Measurements from ENCODE around the gene RGS21. TPM values are rescaled to one million over a fixed set of nuclear protein-coding genes. Genes with fewer than 3 reads are reported as not detected.

Gene RGS21, protein sequence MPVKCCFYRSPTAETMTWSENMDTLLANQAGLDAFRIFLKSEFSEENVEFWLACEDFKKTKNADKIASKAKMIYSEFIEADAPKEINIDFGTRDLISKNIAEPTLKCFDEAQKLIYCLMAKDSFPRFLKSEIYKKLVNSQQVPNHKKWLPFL
- total RNA-seq, result not detected

GRCh38 chr1:192316942-192317450 is at the start of gene RGS21:
Gene RGS21, plus strand, starts transcription at chr1:192316992. Its CDS starts 26,045 bp downstream, at chr1:192343037.
- intact Hi-C loops (cut with DNase I), result no loop called here
- Histone ChIP-seq H3K36me3 (no peaks in the 10 kb centered on the region), H3K27ac (no peak within 1 kb of the TSS), H3K9me3 (no peaks in the 10 kb centered on the region), H3K27me3 (no peaks in the 10 kb centered on the region), H3K4me1 (no peaks in the 10 kb centered on the region), H3K4me3 (no peak within 1 kb of the TSS)
- TF ChIP-seq POLR2A (IDR thresholded peaks at IDR 0.05), result no peak
- no peak for TF ChIP-seq CTCF (IDR thresholded peaks at IDR 0.05)
- DNase-seq, result no peak
- WGBS, 2 donors, result 12 to 16% methylated on average over 2 of the region's 2 CpGs

DNA sequence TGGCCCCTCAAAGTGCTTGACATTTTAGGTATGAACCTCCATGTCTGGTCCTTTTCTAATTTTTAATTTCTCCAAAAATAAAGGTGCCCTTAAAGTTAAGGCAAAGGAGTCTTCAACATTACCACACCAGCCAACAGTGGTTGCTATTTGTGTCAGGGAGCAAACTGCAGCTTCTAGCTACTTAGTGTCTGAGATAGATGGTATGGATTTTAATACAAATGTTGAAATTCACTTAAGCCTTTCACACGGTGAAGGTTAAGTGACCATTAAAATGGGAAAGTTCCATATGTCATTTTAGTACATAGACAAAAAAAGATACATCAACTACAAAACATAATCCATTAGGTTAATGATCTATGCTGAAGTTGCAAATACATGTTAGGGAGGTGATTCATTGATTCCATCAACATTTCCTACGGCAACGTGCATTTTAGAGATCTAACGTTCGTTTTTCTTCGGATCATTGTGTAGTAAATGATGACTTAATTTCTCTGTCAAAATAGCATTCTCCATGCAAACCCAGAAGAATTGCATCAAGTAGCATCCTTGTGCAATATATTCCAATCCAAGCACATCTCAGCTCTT is 48.2 kb upstream of the RGS21 start:
- no peaks in the 10 kb centered on the region for H3K27me3 ChIP-seq
- no peak for DNase-seq
- no peaks in the 10 kb centered on the region for H3K36me3 ChIP-seq
- H3K4me3 ChIP-seq, result no peak overlapping the region
- TF ChIP-seq CTCF (IDR thresholded peaks at IDR 0.05) (no peak), POLR2A (IDR thresholded peaks at IDR 0.05) (no peak)
- WGBS, 2 donors, result 88 to 89% methylated on average over 6 of the region's 6 CpGs
- H3K4me1 ChIP-seq, result no peaks in the 10 kb centered on the region
- intact Hi-C loops (cut with DNase I), result no loop called here
- H3K9me3 ChIP-seq, result no peaks in the 10 kb centered on the region
- H3K27ac ChIP-seq, result no peak overlapping the region

DNA sequence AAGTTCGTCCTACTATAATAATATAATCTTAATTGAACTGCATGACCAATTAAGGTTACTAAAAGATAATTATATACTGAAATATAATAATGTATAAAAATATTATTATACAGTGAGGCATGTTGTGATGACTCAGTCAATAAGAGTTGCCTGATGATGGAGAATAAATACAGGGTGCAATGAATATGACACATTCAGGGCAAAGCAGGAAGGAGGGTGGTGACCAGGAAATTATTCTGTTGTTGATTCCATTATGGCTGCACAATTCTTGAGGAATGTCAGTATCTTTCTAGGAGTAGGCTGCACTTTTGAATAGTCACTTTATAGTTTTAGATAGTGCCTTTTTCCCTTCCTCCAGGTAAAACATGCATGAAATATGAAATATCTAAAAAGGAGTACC is 46.4 kb upstream of the RGS21 start:
- H3K27me3 ChIP-seq, result no peaks in the 10 kb centered on the region
- 71 to 74% methylated on average over 1 of the region's 1 CpG for WGBS, 2 donors
- intact Hi-C loops (cut with DNase I), result no loop called here
- no peaks in the 10 kb centered on the region for H3K4me1 ChIP-seq
- no peak overlapping the region for H3K4me3 ChIP-seq
- no peak for DNase-seq
- no peaks in the 10 kb centered on the region for H3K36me3 ChIP-seq
- no peak overlapping the region for H3K27ac ChIP-seq
- TF ChIP-seq POLR2A (IDR thresholded peaks at IDR 0.05) (no peak), CTCF (IDR thresholded peaks at IDR 0.05) (no peak)
- H3K9me3 ChIP-seq, result no peaks in the 10 kb centered on the region

DNA sequence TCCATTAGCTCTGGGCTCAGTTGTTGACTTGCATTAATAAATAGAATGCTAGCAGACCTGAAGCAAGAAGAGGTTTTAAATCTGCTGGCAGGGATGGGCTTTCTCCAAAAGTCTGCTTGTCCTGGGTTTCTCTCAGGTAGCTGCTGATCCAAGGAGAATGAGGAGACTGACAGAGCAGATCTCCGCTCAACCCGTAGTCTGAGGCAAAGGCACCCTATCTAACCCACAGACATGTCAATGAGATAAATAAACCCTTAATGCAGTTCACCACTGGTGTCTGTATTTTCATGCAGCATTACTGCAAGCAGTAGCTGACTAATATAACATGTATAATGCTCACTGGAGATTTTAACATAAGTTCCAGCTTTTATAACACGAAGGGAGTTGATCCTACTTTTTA is 44.1 kb upstream of the RGS21 start:
- no peaks in the 10 kb centered on the region for H3K27me3 ChIP-seq
- TF ChIP-seq CTCF (IDR thresholded peaks at IDR 0.05) (no peak), POLR2A (IDR thresholded peaks at IDR 0.05) (no peak)
- no peak overlapping the region for H3K4me3 ChIP-seq
- no peak overlapping the region for H3K27ac ChIP-seq
- DNase-seq, result no peak
- intact Hi-C loops (cut with DNase I), result no loop called here
- WGBS, 2 donors, result 67 to 73% methylated on average over 3 of the region's 3 CpGs
- H3K4me1 ChIP-seq, result no peaks in the 10 kb centered on the region
- H3K36me3 ChIP-seq, result no peaks in the 10 kb centered on the region
- H3K9me3 ChIP-seq, result no peaks in the 10 kb centered on the region

- no peak overlapping the region for H3K4me3 ChIP-seq
- H3K27ac ChIP-seq, result no peak overlapping the region
- TF ChIP-seq CTCF (IDR thresholded peaks at IDR 0.05) (no peak), POLR2A (IDR thresholded peaks at IDR 0.05) (no peak)
- intact Hi-C loops (cut with DNase I), result no loop called here
- DNase-seq, result no peak
- no peaks in the 10 kb centered on the region for H3K9me3 ChIP-seq
- no peaks in the 10 kb centered on the region for H3K36me3 ChIP-seq
- WGBS, 2 donors, result 38 to 68% methylated on average over 3 of the region's 3 CpGs
- no peaks in the 10 kb centered on the region for H3K4me1 ChIP-seq
- no peaks in the 10 kb centered on the region for H3K27me3 ChIP-seq
Measured at GRCh38 chr1:192274588-192274987, 42.2 kb upstream of the RGS21 start.
